ENCODE results near the gene MTSS2.

DNA sequence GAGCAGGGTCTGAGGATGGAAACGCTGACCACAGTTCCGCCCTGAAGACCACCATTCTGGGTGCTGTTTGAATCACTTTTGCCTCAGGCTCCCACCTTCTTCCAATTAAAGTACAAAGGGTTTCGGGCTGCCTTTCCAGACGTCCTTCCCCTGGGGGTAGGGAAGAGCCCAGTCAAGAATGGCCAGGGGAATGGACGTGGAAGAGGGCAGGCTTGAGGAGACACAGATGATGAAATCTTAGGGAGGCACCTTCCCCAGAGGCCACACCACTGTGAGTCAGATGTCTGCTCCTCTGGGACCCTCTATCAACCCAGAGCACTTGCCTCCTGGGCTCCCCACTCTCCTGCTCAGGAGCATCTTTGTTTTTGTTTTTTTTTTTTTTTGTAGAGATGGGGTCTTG lies 27.5 kb upstream of the MTSS2 start:
- TF ChIP-seq, protein P1, sequence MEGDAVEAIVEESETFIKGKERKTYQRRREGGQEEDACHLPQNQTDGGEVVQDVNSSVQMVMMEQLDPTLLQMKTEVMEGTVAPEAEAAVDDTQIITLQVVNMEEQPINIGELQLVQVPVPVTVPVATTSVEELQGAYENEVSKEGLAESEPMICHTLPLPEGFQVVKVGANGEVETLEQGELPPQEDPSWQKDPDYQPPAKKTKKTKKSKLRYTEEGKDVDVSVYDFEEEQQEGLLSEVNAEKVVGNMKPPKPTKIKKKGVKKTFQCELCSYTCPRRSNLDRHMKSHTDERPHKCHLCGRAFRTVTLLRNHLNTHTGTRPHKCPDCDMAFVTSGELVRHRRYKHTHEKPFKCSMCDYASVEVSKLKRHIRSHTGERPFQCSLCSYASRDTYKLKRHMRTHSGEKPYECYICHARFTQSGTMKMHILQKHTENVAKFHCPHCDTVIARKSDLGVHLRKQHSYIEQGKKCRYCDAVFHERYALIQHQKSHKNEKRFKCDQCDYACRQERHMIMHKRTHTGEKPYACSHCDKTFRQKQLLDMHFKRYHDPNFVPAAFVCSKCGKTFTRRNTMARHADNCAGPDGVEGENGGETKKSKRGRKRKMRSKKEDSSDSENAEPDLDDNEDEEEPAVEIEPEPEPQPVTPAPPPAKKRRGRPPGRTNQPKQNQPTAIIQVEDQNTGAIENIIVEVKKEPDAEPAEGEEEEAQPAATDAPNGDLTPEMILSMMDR (IDR thresholded peaks at IDR 0.05; ENCODE audit: poor library complexity, severe bottlenecking) = no peak
- no peak for TF ChIP-seq EZH2 (IDR thresholded peaks at IDR 0.05; ENCODE audit: borderline replicate concordance, insufficient read depth, low read length, poor library complexity, severe bottlenecking)
